HUES64 (cell line): Measurements from ENCODE around the gene KAZN.
A peak's percentile ranks its signal among the peaks of the same experiment; 100 is the strongest.

ENCODE experiments used
- H3K27ac ChIP-seq: 2 replicates; pipeline ENCODE4 v1.7.0; 2013; ENCODE audit warnings: low read depth, low read length, inconsistent platforms
- H3K27me3 ChIP-seq: 2 replicates; pipeline ENCODE4 v1.6.1; 2013; ENCODE audit warnings: mild to moderate bottlenecking, low read length; ENCODE audit not compliant: insufficient read depth
- H3K36me3 ChIP-seq: 2 replicates; pipeline ENCODE4 v1.6.1; 2013; ENCODE audit warnings: mild to moderate bottlenecking, low read length; ENCODE audit not compliant: insufficient read depth
- H3K4me1 ChIP-seq: 2 replicates; pipeline ENCODE4 v1.6.1; 2013; ENCODE audit warnings: mild to moderate bottlenecking, low read length, moderate library complexity; ENCODE audit not compliant: insufficient read depth
- H3K4me3 ChIP-seq: 2 replicates; pipeline ENCODE4 v1.5.1; 2013; ENCODE audit warnings: mild to moderate bottlenecking, low read length, moderate library complexity
- H3K9ac ChIP-seq: 2 replicates; pipeline ENCODE4 v1.6.1; 2013; ENCODE audit warnings: mild to moderate bottlenecking, low read depth, low read length
- H3K9me3 ChIP-seq: 2 replicates; pipeline ENCODE4 v1.6.1; 2013; ENCODE audit warnings: low read depth, low read length; ENCODE audit not compliant: insufficient read depth
- WGBS: fragments of 150-250, 120-280 bp; methylation state at CpG from one replicate; pipeline ENCODE4 v1.1.7; 2013; ENCODE audit warnings: missing lambda C conversion rate; 5-methylcytosine and 5-hydroxymethylcytosine counted together

Gene KAZN

GRCh38 chr1:14590411-14591180 lies 7.9 kb upstream of the KAZN start:
- H3K4me3 ChIP-seq = no peak overlapping the region

GRCh38 chr1:14591600-14591999 lies 6.9 kb upstream of the KAZN start:
- Histone ChIP-seq H3K9me3 (no peaks in the 10 kb centered on the region), H3K4me3 (no peak overlapping the region), H3K4me1 (peaks cover 38% of the 10 kb centered on the region), H3K36me3 (no peaks in the 10 kb centered on the region), H3K27me3 (peaks cover 17% of the 10 kb centered on the region), H3K9ac (no peak overlapping the region), H3K27ac (no peak overlapping the region)
- WGBS = 90% methylated on average over 6 of the region's 6 CpGs

More at GRCh38 chr1:14590411-14591180, 7.9 kb upstream of the KAZN start:
- Histone ChIP-seq H3K9me3 (no peaks in the 10 kb centered on the region), H3K4me1 (peaks cover 38% of the 10 kb centered on the region), H3K36me3 (no peaks in the 10 kb centered on the region), H3K9ac (no peak overlapping the region), H3K27ac (no peak overlapping the region), H3K27me3 (peaks cover 17% of the 10 kb centered on the region)
- 80% methylated on average over 10 of the region's 10 CpGs for WGBS

GRCh38 chr1:14592004-14592631 lies 6.4 kb upstream of the KAZN start:
- 85% methylated on average over 9 of the region's 9 CpGs for WGBS
- Histone ChIP-seq H3K27ac (no peak overlapping the region), H3K36me3 (no peaks in the 10 kb centered on the region), H3K27me3 (peaks cover 17% of the 10 kb centered on the region), H3K4me1 (peaks cover 39% of the 10 kb centered on the region), H3K4me3 (no peak overlapping the region), H3K9ac (no peak overlapping the region), H3K9me3 (no peaks in the 10 kb centered on the region)

GRCh38 chr1:14593302-14593701 lies 5.2 kb upstream of the KAZN start:
- Histone ChIP-seq H3K4me3 (peak overlapping the region; percentile 0; the same call in 1 of the 2 replicates), H3K4me1 (peaks cover 47% of the 10 kb centered on the region), H3K27me3 (peaks cover 20% of the 10 kb centered on the region), H3K9ac (no peak overlapping the region), H3K27ac (peak overlapping the region; percentile 4; the same call in 1 of the 2 replicates), H3K9me3 (no peaks in the 10 kb centered on the region), H3K36me3 (no peaks in the 10 kb centered on the region)
- 7% methylated on average over 4 of the region's 4 CpGs for WGBS

GRCh38 chr1:14594045-14594444 lies 4.4 kb upstream of the KAZN start:
- peaks cover 47% of the 10 kb centered on the region for H3K4me1 ChIP-seq
- H3K4me3 ChIP-seq = no peak overlapping the region
- no peaks in the 10 kb centered on the region for H3K36me3 ChIP-seq
- 80% methylated on average over 5 of the region's 5 CpGs for WGBS
- H3K27me3 ChIP-seq = peaks cover 21% of the 10 kb centered on the region
- no peaks in the 10 kb centered on the region for H3K9me3 ChIP-seq
- H3K9ac ChIP-seq = no peak overlapping the region
- H3K27ac ChIP-seq = peak overlapping the region; percentile 4; the same call in 1 of the 2 replicates

- H3K4me1 ChIP-seq = peaks cover 58% of the 10 kb centered on the region
- H3K27me3 ChIP-seq = peaks cover 38% of the 10 kb centered on the region
- no peak overlapping the region for H3K4me3 ChIP-seq
- H3K36me3 ChIP-seq = no peaks in the 10 kb centered on the region
- WGBS = 84% methylated on average over 5 of the region's 5 CpGs
- H3K27ac ChIP-seq = no peak overlapping the region
- H3K9ac ChIP-seq = no peak overlapping the region
- H3K9me3 ChIP-seq = no peaks in the 10 kb centered on the region
Measured at GRCh38 chr1:14596591-14596990, 1.9 kb upstream of the KAZN start.

- no peaks in the 10 kb centered on the region for H3K36me3 ChIP-seq
- H3K9ac ChIP-seq = peak overlapping the region; percentile 74
- H3K4me1 ChIP-seq = peaks cover 59% of the 10 kb centered on the region
- H3K27ac ChIP-seq = peak overlapping the region; percentile 64
- no peaks in the 10 kb centered on the region for H3K9me3 ChIP-seq
- WGBS = 47% methylated on average over 8 of the region's 10 CpGs
- peak overlapping the region; percentile 82 for H3K4me3 ChIP-seq
- H3K27me3 ChIP-seq = peaks cover 29% of the 10 kb centered on the region
Measured at GRCh38 chr1:14597343-14598006, 1.0 kb upstream of the KAZN start.

- peaks cover 59% of the 10 kb centered on the region for H3K4me1 ChIP-seq
- peak overlapping the region; percentile 82 for H3K4me3 ChIP-seq
- H3K27ac ChIP-seq = peak overlapping the region; percentile 64
- H3K36me3 ChIP-seq = no peaks in the 10 kb centered on the region
- H3K27me3 ChIP-seq = peaks cover 25% of the 10 kb centered on the region
- under 1% methylated on average over 26 of the region's 26 CpGs for WGBS
- no peaks in the 10 kb centered on the region for H3K9me3 ChIP-seq
- peak overlapping the region; percentile 74 for H3K9ac ChIP-seq
Measured at GRCh38 chr1:14598007-14598497, 433 bp upstream of the KAZN start.

GRCh38 chr1:14599183-14599791 lies 802 bp downstream of the KAZN start:
- peaks cover 54% of the 10 kb centered on the region for H3K4me1 ChIP-seq
- peak overlapping the region; percentile 82 for H3K4me3 ChIP-seq
- H3K9ac ChIP-seq = peak overlapping the region; percentile 74

GRCh38 chr1:14599800-14600199 lies 1.3 kb downstream of the KAZN start:
- 3% methylated on average over 6 of the region's 6 CpGs for WGBS
- Histone ChIP-seq H3K27ac (no peak overlapping the region), H3K36me3 (no peaks in the 10 kb centered on the region), H3K9ac (peak overlapping the region; percentile 74), H3K9me3 (no peaks in the 10 kb centered on the region), H3K4me1 (peaks cover 50% of the 10 kb centered on the region), H3K27me3 (peaks cover 25% of the 10 kb centered on the region), H3K4me3 (peak overlapping the region; percentile 82)

More at GRCh38 chr1:14599183-14599791, 802 bp downstream of the KAZN start:
- H3K36me3 ChIP-seq = no peaks in the 10 kb centered on the region
- no peaks in the 10 kb centered on the region for H3K9me3 ChIP-seq
- H3K27me3 ChIP-seq = peaks cover 25% of the 10 kb centered on the region
- no peak overlapping the region for H3K27ac ChIP-seq
- under 1% methylated on average over 43 of the region's 43 CpGs for WGBS
